GM12878 (cell line): ENCODE measurements around the gene TBC1D22B. TPM values are rescaled to one million over a fixed set of nuclear protein-coding genes. Genes with fewer than 3 reads are reported as not detected.

Experiments used
- BCL11A ChIP-seq: IDR thresholded peaks from 2 replicates; pipeline ENCODE4 v1.6.1; 2011; ENCODE audit warnings: low read depth, low read length
- DPF2 ChIP-seq: fragments of 450-650 bp; IDR thresholded peaks from 2 replicates; pipeline ENCODE4 v1.6.1; 2017; ENCODE audit warnings: mild to moderate bottlenecking
- ETV6 ChIP-seq, 2 experiments: fragments of 450-650 bp in 1 of 2; IDR thresholded peaks in 1 of 2; conservative IDR thresholded peaks in 1 of 2; 2 replicates each; pipeline ENCODE4 v1.6.1; 2014; ENCODE audit warnings: antibody characterized with exemption in 1 of 2, borderline replicate concordance in 1 of 2, low read depth in 1 of 2, mild to moderate bottlenecking in 1 of 2, moderate library complexity in 1 of 2
- HDGF ChIP-seq: fragments of 450-650 bp; IDR thresholded peaks from 2 replicates; pipeline ENCODE4 v1.6.1; 2016; ENCODE audit warnings: antibody characterized with exemption
- IKZF2 ChIP-seq, 2 experiments: fragments of 450-650 bp; IDR thresholded peaks; 2 replicates each; pipeline ENCODE4 v1.6.1; 2017; ENCODE audit warnings: mild to moderate bottlenecking in 2 of 2, moderate library complexity in 2 of 2
- KAT2A ChIP-seq: conservative IDR thresholded peaks from 2 replicates; pipeline ENCODE4 v1.6.1; 2011; ENCODE audit warnings: low read depth, low read length; ENCODE audit not compliant: control insufficient read depth
- PAX8 ChIP-seq: fragments of 450-650 bp; IDR thresholded peaks from 2 replicates; pipeline ENCODE4 v1.6.1; 2017; ENCODE audit warnings: mild to moderate bottlenecking, moderate library complexity
- RFX5 ChIP-seq: IDR thresholded peaks from 2 replicates; pipeline ENCODE4 v1.6.1; 2011; ENCODE audit warnings: low read depth, low read length, improper control_type of control experiment
- RUNX3 ChIP-seq: IDR thresholded peaks from 2 replicates; pipeline ENCODE4 v1.6.1; 2012; ENCODE audit warnings: low read length, inconsistent platforms
- SP1 ChIP-seq: IDR thresholded peaks from one replicate; pipeline ENCODE4 v1.6.1; 2011; ENCODE audit warnings: low read depth, low read length
- SRF ChIP-seq, 2 experiments: IDR thresholded peaks; 2 replicates each; pipeline ENCODE4 v1.6.1; 2011; ENCODE audit warnings: low read depth in 2 of 2, low read length in 2 of 2, mild to moderate bottlenecking in 1 of 2, moderate library complexity in 1 of 2
- polyA plus RNA-seq, 11 experiments: library from polyadenylated mRNA; depleted of rRNA in 4 of 11; unstranded in 6 of 11; stranded (reverse) in 5 of 11; fragments of >200 nt; fragmentation: Nextera tagmentation in 4 of 11; fragmentation: Illumina TruSeq in 1 of 11; extraction: Ambion mirVana in 4 of 11; extraction: Trizol in 1 of 11; gene quantifications; 1 replicate in 1 of 11; 2 replicates in 10 of 11; pipeline versions ENCODE4 v1.2.1 to v1.2.3, GENCODE V29; 2011 to 2016; ENCODE audit warnings: inconsistent platforms in 2 of 11, missing spikeins in 2 of 11, low read depth in 1 of 11
- total RNA-seq, 4 experiments: library from RNA; depleted of rRNA in 3 of 4; stranded (reverse); fragments of >200 nt in 3 of 4; fragmentation: Illumina TruSeq in 1 of 4; extraction: Trizol in 1 of 4; gene quantifications; 2 replicates each; pipeline versions ENCODE4 v1.2.1 to v1.2.3, GENCODE V29; 2013 to 2021
- TF ChIP-seq, protein P1 (sequence below): fragments of 150-350 bp; IDR thresholded peaks from 2 replicates; pipeline ENCODE4 v1.6.1; 2014; ENCODE audit warnings: mild to moderate bottlenecking, low read depth, low read length
- TF ChIP-seq, protein P2 (sequence below), 3 experiments: IDR thresholded peaks in 2 of 3; conservative IDR thresholded peaks in 1 of 3; 2 replicates each; pipeline ENCODE4 v1.5.1; 2011; ENCODE audit warnings: low read depth in 3 of 3, low read length in 3 of 3, mild to moderate bottlenecking in 3 of 3, control low read depth in 2 of 3, moderate library complexity in 2 of 3, inconsistent platforms in 1 of 3, mixed read lengths in 1 of 3; ENCODE audit not compliant: control insufficient read depth in 2 of 3, insufficient read depth in 1 of 3; ENCODE audit errors: extremely low read depth in 1 of 3

Gene TBC1D22B
- total and polyA plus RNA-seq, 10 of the 15 experiments (the other 5 are each of a cell fraction or from before 2014, with no cell fraction given): 3.4 to 18.7 (median 14.1) TPM

DNA sequence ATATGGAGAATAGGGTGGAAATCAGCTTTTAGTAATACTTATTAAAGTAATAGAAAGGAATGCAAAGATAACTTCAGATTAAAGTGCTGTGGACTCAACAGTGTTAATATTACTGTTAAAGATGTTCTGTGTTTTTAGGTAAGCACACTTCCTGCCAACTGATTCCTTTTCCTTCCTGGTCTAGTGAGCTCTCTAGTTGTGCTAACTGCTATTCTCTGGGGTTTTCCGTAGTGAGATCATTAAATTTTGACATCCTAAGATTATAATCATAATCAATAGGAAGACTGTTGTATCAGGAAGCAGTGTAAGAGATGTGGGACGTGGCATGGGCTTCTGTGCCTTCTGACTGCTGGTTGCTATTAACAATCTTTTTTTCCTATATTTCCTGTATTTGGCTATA lies 1.6 kb downstream of the TBC1D22B start (continued):
- TF ChIP-seq, protein P1, sequence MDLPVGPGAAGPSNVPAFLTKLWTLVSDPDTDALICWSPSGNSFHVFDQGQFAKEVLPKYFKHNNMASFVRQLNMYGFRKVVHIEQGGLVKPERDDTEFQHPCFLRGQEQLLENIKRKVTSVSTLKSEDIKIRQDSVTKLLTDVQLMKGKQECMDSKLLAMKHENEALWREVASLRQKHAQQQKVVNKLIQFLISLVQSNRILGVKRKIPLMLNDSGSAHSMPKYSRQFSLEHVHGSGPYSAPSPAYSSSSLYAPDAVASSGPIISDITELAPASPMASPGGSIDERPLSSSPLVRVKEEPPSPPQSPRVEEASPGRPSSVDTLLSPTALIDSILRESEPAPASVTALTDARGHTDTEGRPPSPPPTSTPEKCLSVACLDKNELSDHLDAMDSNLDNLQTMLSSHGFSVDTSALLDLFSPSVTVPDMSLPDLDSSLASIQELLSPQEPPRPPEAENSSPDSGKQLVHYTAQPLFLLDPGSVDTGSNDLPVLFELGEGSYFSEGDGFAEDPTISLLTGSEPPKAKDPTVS: no peak
- no peak for TF ChIP-seq HDGF
- no peak for TF ChIP-seq PAX8
- no peak for TF ChIP-seq SRF (IDR thresholded peaks at IDR 0.05; ENCODE audit: low read depth in 2 of 2, low read length in 2 of 2)
- TF ChIP-seq SP1: no peak
- TF ChIP-seq BCL11A: no peak
- TF ChIP-seq ETV6 (conservative IDR thresholded peaks at IDR 0.05 in 1 of 2, IDR thresholded peaks at IDR 0.05 in 1 of 2; ENCODE audit: borderline replicate concordance in 1 of 2, low read depth in 1 of 2): peak in 1 of 2 experiments; percentile 73; a peak in 1 of 4 replicates
- TF ChIP-seq IKZF2 (IDR thresholded peaks at IDR 0.05): 0 out of 4 replicates have a peak, but pooled peaks of 1 of the 2 experiments have one; percentile 7
- TF ChIP-seq RUNX3: no peak
- TF ChIP-seq, protein P2, sequence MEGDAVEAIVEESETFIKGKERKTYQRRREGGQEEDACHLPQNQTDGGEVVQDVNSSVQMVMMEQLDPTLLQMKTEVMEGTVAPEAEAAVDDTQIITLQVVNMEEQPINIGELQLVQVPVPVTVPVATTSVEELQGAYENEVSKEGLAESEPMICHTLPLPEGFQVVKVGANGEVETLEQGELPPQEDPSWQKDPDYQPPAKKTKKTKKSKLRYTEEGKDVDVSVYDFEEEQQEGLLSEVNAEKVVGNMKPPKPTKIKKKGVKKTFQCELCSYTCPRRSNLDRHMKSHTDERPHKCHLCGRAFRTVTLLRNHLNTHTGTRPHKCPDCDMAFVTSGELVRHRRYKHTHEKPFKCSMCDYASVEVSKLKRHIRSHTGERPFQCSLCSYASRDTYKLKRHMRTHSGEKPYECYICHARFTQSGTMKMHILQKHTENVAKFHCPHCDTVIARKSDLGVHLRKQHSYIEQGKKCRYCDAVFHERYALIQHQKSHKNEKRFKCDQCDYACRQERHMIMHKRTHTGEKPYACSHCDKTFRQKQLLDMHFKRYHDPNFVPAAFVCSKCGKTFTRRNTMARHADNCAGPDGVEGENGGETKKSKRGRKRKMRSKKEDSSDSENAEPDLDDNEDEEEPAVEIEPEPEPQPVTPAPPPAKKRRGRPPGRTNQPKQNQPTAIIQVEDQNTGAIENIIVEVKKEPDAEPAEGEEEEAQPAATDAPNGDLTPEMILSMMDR (IDR thresholded peaks at IDR 0.05 in 2 of 3, conservative IDR thresholded peaks at IDR 0.05 in 1 of 3; ENCODE audit: control insufficient read depth in 2 of 3, extremely low read depth in 1 of 3, insufficient read depth in 1 of 3, low read depth in 3 of 3, low read length in 3 of 3): no peak
- TF ChIP-seq RFX5: no peak
- no peak for TF ChIP-seq KAT2A
- no peak for TF ChIP-seq DPF2
- TF ChIP-seq, all 136 proteins: peak for 3
